ENCODE results near the gene EPHX1.
A peak's percentile ranks its signal among the peaks of the same experiment; 100 is the strongest.

EPHX1 gene

DNA sequence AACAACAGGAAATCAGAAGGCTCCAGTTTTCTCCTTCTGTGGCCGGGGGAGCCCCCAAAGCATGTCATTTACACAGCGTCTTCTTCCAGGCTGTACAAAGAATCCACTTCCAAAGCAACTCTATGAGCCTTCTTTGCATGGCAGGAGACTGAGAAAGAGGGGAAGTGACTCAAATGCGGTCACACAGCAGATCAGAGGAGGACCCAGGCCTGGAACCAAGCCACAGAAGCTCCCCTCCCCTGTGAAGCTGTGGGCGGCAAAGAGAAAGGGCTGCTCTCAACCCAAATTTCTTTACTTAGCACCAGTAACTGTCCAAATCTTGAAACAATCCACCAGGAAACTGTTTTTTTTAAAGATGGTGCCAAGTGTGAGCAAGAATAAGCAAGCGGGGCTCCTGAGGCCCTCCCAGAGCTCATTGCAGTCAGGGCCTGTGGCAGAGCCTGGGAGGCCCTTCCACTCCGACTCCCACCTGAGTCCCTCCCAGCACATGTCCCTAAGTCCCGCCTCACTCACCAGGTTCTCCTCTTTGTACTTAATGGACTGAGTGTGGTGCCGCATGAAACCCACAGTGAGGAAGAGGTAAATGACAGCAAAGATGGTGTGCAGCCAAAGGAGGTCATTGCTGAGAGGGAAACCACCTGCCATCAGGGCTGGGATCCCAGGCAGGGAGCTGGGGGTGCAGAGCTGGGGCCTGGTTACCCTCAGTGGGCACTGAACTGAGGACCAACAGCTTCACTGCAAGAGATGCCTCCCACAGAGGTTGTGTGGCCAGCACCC is 56.3 kb downstream of the EPHX1 start:
- DNase-seq = peak; percentile 91

DNA sequence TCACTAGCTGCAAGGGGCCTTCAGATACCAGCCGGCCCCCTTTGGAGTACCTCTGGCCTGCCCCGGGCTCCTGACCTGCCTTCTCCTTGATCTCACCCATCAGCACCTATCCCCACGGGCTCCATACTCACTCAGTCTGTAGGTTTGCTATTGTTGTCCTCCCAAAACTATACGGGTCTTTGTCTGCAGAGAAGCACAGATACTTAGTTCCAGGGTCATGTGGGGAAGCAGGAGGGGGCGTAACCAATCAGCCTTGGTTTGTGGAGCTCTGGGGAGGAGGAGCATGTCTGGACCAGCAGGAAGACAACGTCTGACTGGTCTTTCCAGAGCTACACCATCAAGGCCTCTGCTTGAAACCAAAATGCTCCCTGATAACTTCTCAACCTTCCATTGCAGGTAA is 57.1 kb downstream of the EPHX1 start:
- DNase-seq = no peak

DNA sequence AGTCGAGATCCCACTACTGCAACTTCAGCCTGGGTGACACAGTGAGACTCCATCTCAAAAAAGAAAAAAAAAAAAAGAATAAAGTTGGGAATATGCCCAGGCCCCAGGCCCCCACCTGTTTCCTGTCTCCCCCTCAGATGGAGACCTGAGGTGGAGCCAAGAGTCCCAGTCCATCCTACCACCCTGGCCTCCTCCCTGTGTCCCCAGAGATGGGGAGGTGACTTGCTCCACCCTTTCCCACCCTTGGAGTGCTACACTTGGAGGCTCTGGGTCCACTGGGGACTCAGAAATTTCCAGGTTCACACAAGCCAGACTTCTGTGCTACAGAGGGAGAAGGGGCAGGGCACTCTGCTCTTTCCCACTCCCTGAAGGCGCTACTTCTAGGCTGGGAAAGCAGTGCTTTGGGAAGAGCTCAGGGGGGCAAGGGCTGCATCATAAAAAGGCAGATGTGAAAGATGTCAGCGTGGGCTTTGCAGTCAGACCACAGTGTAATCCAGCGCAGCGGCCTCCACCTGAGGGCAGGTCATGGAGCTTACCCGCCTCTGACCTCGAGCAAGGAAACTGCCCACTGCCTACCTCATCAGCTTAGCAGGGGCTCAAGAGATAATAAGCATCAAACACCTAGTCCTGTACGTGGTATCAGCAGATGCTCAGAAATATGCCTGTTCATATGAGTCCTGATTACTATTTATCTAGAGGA is 58.9 kb downstream of the EPHX1 start:
- no peak for DNase-seq

DNA sequence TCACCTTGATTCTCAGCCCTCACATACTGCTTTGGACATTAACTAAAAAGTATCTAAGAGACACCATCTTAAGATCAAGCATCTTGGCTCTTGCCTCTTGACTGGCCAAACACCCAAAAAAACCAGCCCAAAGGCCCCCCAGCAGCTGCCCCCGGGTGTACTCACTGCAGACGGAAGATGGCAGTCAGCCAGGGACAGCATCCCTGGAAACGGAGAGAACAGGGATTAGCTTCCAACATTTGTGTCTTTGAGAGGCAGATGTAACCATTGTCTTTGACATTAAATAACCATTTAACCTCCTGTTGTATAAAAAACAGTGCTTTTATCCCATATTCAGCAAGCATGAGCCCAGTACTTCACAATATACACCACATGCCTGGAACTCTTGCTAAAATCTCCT is 61.0 kb downstream of the EPHX1 start:
- DNase-seq = no peak

DNA sequence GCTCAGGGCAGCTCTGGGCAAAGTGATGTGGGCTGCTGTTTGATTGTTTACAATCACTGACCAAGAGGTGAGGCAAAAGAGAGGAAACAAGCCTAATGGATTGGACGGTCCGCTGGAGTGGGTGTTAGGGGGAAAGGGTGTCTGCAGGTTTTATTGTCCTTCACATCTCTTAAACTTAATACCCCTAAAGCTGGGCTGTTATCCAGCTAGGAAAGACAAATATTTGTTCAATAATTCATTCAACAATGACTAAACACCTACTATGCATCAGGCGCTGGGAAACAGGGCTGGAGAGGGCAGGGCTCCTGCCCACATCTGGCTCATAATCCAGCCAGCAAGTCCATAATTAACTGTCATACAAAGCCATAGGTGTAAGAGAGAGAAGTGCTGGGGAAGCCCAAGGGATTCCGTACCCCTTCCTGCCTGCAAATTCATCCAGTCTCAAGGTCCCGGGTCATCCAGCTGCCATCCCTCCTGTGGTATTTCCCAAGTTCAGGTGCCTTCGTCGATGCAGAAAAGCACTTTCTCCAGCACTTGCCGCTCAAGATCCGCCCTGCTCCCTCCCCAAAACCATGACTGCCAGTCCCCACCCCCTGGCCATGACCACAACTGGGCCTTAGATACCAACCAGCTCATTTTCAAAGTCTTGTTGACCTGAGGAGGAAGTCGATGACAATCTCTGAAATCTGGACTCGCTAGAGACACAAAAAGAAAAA is 61.6 kb downstream of the EPHX1 start:
- no peak for DNase-seq

DNA sequence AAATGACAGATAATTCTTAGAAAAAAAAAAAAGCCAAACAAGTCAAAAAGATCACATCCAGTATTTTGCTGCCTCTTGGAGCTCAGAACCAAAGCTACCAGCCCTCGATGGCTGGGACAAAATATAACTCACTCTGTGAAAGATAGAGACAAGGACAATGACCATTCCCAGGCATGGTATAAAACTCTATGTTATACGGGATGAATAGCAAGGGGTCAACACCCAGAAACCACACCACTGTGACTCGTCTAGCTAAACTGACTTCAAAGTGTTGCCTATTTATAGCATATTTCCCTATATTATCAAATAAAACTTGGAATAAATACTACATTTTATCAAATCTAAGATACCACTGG is 62.1 kb downstream of the EPHX1 start:
- DNase-seq = no peak

DNA sequence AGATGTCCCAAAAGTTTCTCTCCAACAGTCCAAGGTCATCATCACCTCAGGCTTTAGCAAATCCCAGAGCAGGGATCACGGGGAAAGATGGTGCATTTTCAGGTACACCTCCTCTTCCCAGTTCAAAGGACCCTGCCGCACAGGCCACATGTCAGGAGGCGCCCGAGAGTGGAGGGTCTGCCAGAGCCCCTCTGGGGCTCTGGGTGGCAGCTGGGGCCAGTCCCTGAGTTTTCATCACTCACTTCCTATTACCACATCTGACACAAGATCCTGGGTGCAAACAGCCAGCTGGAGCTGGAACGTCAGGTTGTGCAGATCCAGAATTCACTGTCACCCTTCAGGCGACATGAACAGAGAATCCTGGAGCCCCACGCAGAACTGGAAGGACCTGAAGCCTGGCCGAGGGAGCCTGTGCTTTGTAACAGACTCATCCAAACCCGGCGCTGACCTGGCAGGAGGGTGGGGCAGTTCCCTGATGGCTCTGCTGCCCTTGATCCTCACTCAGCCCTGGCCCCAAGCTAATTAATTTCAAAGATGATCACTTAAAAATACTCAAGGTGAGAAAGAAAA is 63.4 kb downstream of the EPHX1 start:
- DNase-seq = no peak

DNA sequence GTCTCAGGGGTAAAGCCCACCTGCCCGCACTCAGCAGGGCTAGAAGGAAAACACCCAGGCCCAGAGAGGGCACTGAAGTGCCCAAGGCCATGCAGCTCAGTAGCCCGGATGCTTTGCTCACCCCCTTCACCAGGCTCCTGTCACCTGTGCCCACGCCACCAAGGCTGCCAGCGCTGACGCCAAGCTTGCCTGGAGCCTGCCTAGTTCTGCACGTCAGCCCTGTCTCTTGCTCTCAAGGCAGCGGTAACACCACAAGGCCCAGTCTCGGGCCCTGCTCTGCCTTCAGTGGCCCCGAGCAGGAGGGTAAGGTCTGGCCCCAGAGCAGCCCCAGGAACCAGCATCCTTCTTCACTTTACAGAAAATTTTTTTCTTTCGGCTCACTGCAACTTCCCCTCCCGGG is 64.5 kb downstream of the EPHX1 start:
- no peak for DNase-seq

DNA sequence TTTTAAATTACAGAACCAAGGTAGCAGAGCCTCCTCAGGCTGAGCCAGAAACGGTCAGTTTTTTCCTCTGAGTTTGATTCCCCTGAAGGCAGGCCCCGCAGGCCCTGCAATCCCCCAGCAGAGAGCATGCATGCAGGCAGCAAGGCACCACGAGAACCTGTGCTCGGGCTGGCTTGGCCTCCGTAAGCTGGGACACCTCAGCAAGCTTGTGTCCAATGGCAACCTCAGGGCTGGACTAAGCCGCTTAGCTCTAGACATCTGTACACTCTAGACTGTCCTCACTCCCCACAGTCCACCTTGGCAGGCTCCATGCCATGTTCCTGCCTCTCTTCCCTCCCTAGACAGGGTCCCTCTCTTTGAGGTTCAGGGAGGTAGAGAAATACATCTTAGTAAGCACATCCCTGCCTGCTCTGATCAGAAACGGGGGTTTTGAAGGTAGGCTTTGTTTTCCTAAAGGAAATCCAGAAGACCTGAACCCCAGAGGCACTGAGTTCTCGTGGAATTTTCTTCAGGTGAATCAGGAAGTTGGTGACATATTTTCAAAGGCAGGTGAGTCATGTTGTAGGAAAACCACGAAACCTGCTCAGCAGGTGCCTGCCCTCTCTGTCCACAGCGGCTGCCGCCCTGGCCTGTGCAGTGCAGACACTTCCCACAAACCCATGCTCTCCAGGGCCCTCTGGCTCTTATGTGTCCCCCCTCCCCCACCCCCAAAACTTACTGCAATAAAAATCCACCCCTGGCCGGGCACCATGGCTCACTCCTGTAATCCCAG is 65.3 kb downstream of the EPHX1 start:
- no peak for DNase-seq

DNA sequence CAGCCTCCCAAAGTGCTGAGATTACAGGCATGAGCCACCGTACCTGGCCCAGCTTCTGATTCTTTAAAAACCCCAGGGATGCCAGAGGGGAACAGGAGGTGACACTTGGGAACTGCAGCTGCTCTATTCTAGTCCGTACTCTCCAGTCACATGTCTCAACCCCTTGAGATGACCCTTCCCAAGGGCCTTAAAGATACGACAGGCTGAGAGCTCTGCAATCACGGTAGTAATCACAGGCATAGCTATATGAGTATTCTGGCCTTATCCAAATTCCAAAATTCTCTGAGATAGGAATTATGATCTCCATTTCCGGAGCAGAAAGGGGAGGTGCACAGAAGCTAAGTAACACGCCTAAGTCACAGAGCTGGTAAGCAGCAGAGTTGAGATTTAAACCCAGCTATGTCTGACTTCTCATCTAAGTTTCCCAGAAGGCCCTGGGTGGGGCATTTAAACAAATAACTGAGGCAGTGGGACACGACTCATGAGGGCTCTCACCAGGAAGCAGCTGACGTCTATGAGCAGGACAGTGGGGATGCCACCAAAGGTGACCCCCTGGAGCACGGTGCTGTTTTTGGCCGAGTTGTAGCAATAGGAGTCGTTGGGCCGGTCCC is 67.1 kb downstream of the EPHX1 start:
- DNase-seq = no peak

DNA sequence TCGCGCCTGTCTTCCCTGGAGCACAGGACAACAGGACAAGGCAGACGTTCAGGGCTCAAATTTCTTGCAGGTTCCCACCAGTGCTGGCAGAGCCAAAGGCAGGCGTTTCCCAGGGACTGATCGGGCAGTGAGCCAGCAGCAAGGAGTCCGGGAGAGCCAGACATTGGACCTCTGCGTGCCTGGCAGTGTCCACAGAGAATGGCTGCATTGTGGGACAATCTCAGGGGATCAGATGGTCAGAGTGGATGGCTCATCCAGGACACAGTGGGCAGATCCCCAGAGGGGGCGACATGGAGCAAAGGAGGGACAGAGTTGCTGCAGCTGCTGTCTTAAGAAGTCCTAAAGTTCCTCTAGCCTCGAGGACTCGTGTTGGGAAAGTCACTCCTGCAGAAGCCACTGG is 67.7 kb downstream of the EPHX1 start:
- no peak for DNase-seq

DNA sequence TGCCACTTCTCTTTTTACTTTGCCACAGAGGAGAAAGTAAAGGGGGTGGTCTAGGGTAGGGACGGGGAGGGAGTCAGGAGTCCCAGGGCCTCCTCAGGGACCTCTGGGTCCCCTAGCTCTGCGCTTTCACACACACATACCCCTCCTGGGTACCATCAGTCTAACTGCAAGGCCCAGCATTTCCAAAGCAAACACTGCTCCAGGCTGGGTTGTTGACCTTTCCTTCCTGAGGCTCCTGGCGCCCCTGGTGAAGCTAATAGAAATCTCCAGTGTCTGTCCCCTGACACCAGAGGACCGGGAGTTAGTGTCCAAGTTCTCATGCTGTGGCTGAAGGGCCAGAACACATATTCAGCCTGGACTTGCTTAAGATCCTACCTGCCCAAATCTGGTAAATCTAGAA is 68.4 kb downstream of the EPHX1 start:
- no peak for DNase-seq

DNA sequence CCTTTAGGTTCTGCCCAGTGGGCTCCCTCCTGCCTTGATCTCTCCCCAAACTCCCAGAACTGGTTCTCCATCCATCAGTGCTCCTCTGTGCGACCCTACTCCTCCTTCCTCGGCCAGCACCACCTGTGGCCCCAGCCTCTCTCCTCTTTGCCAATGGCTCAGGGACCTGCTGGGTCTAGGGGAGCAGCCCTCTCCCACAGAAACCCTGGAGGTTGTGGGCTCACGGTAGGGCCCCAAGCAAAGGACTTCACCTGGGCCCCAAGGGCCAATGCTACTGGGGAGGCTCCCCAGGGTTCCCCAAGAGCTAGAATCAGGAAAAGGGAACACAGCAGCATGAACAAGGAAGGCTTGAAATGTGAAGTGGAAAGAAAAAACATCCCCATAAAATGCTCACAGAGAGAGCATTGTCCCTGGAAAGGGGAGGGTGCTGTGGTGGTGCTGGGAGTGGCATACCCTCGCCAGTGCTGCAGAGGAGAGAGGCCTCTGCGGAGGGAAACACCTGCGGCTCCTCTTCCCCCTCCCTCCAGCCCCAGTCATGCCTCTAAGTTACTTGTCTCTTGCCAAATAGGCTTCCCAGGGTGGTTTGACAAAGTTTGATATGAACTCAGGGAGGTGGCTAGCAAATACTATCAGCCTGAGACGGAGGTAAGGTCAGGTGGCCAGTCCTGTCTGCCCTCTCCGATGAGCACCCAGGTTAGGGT is 69.7 kb downstream of the EPHX1 start:
- no peak for DNase-seq

DNA sequence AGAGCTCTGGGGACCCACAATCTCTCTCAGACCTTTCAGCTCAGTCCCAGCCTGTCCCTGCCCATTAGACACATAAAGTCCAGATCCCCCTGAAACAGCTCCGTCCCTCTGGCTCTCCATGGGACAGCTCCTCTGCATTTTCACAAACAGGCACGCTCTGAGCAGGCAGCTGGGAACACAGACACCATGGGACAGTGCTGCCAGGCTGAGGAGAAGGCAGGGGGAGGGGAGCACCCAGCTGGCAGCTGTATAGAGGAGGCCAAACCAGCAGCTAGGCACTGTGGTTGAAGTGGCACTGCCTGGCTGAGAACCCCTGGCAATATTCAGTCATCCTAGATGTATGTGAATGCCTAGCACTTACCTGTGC is 70.3 kb downstream of the EPHX1 start:
- DNase-seq = no peak

DNA sequence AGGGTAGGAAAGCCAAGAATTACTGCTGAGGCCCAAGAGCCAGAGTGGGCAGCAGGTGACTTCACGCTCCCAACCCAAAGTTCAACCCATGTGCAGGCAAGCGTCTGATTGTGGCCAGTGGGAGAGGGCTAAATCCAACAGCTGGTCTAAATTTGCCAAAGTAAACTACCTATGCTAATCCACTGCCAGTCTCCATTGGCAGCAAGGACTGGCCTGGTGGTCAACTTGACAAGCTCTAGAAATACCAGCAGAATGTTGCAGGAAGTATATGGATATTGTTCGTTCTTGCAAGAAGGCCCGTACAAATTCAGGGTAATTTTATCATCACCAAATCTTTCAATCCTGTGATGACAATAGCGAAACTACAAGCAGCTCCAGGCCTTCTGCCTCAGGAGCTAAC is 70.7 kb downstream of the EPHX1 start:
- no peak for DNase-seq

DNA sequence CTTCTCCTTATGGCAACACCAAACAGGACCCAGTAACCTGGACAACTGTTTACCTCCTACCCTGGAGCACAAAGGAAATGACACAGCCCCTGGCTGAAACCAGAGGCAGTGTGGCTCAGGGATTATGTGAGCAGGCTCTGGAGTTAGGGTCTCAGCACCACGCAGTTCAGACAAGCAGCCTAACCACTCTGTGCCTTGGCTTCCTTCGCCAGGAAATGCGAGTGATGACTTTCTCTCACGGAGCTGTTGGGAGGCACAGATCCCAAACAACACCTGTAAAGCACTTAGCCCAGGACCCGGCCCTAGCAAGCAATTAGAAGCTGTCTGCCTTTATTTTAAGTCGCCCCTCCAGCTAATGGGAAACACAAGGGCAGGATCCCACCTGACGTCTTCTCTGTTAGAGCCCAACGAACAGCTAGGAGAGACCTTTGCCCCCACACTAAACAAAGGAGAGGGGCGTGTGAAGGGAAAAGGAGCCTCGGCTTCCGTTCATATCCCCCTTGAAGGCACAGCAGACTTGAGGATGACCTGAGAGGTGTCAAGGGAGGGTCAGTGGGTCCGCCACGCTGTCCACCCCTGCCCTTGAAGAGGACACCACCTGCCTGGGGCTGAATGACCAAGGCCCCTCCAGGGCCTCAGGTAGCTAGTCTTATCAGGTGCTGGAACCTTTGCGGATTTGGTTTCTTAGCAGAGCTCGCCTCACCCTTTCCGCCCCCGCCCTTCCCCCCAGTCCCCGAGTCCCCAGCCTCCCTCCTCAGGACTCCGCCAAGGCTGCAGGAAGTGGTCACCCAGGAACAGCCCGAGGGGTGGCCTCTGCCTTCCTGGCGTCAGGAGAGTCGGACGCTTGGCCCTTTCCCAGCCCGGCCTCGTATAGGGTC is 71.4 kb downstream of the EPHX1 start:
- DNase-seq = no peak

DNA sequence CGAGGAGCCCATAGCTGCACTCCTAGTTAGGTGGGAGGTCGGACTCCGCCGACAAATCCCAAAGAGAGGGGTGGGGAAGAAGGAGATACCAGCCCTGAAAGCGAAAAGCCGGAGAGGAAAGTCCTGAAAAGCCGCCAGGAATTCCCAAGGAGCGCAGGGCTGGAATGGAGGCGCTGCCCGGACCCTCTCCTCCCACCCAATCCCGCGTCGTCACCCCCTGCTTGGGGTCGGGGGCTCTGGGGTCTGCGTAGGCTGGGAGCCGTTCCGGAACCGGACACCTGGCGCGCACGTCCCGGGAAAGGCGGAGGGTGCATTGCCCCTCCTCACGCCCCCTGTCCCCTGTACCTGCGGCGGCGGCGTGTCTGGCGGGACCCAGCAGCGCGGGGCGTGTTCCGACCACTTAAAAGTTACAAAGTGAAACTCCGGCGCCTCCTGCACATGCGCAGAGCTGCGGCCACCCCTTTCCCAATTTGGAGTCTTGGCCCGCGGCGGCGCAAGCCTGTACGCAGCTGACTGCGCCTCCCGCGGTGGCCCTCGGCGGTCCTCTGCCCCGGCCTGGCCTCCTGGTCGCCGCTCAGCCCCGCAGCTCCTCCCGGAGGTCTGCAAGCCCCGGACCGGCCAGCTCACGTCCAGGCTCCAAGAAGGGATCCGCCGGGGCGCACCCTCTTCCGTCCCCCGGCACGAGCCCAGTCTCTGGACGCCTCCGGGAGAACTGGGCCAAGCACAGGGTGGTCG is 72.2 kb downstream of the EPHX1 start, which contains the start of gene TMEM63A:
Gene TMEM63A (minus strand): TSS at position 422 of the 735 bp plus-strand sequence. CDS start 4,800 bp downstream, outside the sequence.
- DNase-seq = peak; percentile 22

DNA sequence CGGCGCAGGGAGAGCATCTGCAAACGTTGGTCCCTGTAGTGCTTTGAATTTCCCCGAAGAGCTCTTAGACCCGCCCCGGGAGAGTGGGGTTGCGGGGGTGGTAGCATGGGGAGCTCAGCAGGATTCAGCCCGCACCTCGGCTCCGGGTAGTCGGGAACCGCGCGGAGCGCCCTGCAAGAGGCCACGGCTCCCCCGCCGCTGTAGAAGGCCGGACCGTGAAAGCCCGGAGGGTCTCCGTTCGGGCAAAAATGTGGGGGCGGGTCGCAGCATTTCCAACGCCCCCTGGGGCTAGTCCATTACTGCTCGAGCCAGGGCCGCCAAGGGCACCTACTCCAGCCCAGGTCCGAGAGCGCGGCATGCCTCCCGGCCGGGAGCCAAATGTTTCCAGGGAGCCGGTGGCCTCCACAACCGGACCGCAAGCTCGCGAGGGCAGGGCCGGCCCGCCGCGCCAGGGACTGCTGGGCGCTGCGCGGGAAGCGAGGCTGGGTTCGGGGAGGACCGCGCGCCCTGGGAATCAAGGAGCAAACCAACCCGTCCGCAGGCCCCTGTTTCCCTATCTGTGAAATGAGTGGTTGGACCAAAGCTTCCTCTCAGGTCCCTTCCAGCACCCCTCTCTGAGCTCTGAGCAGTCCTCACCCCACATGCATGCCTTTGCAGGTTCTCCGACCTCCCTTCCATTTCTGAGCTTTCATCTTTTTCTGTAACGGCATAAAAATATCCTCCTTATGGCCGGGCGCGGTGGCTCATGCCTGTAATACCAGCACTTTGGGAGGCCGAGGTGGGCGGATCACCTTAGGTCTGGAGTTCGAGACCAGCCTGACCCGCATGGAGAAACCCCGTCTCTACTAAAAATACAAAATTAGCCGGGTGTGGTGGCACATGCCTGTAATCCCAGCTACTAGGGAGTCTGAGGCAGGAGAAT is 73.0 kb downstream of the EPHX1 start:
- DNase-seq = no peak

All from SIG-M5 (cell line).